GM23248 (cell line): ENCODE results near the gene PLS3. TPM values are rescaled to one million over a fixed set of nuclear protein-coding genes. Genes with fewer than 3 reads are reported as not detected.
A peak's percentile ranks its signal among the peaks of the same experiment; 100 is the strongest.

Source experiments
- DNase-seq: peaks from one replicate; pipeline ENCODE4 v3.0.0-alpha.2; 2015
- H2AFZ ChIP-seq: fragments of 200-600 bp; sonication (generic); 2 replicates; pipeline ENCODE4 v1.6.1; 2016; ENCODE audit warnings: antibody characterized with exemption
- H3F3A ChIP-seq: fragments of 200-600 bp; sonication (generic); 2 replicates; pipeline ENCODE4 v1.6.1; 2016; ENCODE audit warnings: mild to moderate bottlenecking, antibody characterized with exemption, mixed run types; ENCODE audit not compliant: insufficient read depth
- H3K27ac ChIP-seq: fragments of 200-600 bp; sonication (generic); 2 replicates; pipeline ENCODE4 v1.5.1; 2016; ENCODE audit warnings: mild to moderate bottlenecking
- H3K27me3 ChIP-seq: fragments of 200-600 bp; sonication (generic); replicated peaks from 2 replicates; pipeline ENCODE4 v1.6.1; 2016; ENCODE audit warnings: mild to moderate bottlenecking; ENCODE audit not compliant: insufficient read depth
- H3K36me3 ChIP-seq: fragments of 200-600 bp; sonication (generic); 2 replicates; pipeline ENCODE4 v1.6.1; 2016; ENCODE audit warnings: low read depth, mild to moderate bottlenecking
- H3K4me1 ChIP-seq: fragments of 200-600 bp; sonication (generic); 2 replicates; pipeline ENCODE4 v1.6.1; 2016; ENCODE audit warnings: mild to moderate bottlenecking; ENCODE audit not compliant: insufficient read depth
- H3K4me2 ChIP-seq: fragments of 200-600 bp; sonication (generic); one replicate; pipeline ENCODE4 v1.6.1; 2016; ENCODE audit warnings: mild to moderate bottlenecking; ENCODE audit not compliant: unreplicated experiment
- H3K4me3 ChIP-seq: fragments of 200-600 bp; sonication (generic); 2 replicates; pipeline ENCODE4 v1.5.1; 2016; ENCODE audit warnings: mild to moderate bottlenecking
- H3K79me2 ChIP-seq: fragments of 200-600 bp; sonication (generic); 2 replicates; pipeline ENCODE4 v1.6.1; 2016; ENCODE audit warnings: mild to moderate bottlenecking; ENCODE audit not compliant: insufficient read depth
- H3K9ac ChIP-seq: fragments of 200-600 bp; sonication (generic); 2 replicates; pipeline ENCODE4 v1.6.1; 2016; ENCODE audit warnings: mild to moderate bottlenecking
- H3K9me2 ChIP-seq: fragments of 200-600 bp; sonication (generic); 2 replicates; pipeline ENCODE4 v1.6.1; 2016; ENCODE audit warnings: mixed run types, mild to moderate bottlenecking, moderate library complexity; ENCODE audit not compliant: insufficient read depth
- H3K9me3 ChIP-seq: fragments of 200-600 bp; sonication (generic); one replicate; pipeline ENCODE4 v1.6.1; 2017; ENCODE audit warnings: low read depth
- H4K20me1 ChIP-seq: fragments of 200-600 bp; sonication (generic); 2 replicates; pipeline ENCODE4 v1.6.0; 2016; ENCODE audit not compliant: insufficient read depth
- EZH2 ChIP-seq: fragments of 200-600 bp; sonication (generic); IDR thresholded peaks from 2 replicates; pipeline ENCODE4 v1.6.1; 2018; ENCODE audit warnings: antibody characterized with exemption, mild to moderate bottlenecking; ENCODE audit not compliant: insufficient read depth, poor library complexity, severe bottlenecking
- EZH2phosphoT487 ChIP-seq: fragments of 200-600 bp; sonication (generic); IDR thresholded peaks from 2 replicates; pipeline ENCODE4 v1.6.1; 2018; ENCODE audit warnings: antibody characterized with exemption, moderate library complexity, mild to moderate bottlenecking, low read depth; ENCODE audit not compliant: insufficient read depth
- WGBS, 2 experiments: methylation state at CpG; one replicate each; pipeline ENCODE4 v1.1.6; 2015 to 2017; ENCODE audit warnings: low lambda C conversion rate in 2 of 2, low coverage in 1 of 2; ENCODE audit errors: missing lambda C conversion rate in 2 of 2; 5-methylcytosine and 5-hydroxymethylcytosine counted together
- in situ Hi-C: fragments of 300-500 bp; cut with MboI; formaldehyde crosslinking; loops from 2 replicates; pipeline ENCODE4 v1.15.0; 2020
- polyA plus RNA-seq: library from polyadenylated mRNA; unstranded; fragments of >200 nt; fragmentation: Nextera tagmentation; extraction: Ambion mirVana; gene quantifications from 2 replicates; pipeline ENCODE4 v1.2.1, GENCODE V29; 2016
- total RNA-seq: library from RNA; depleted of rRNA; stranded (reverse); fragments of >200 nt; shearing (Covaris generic); gene quantifications from 2 replicates; pipeline ENCODE4 v1.2.3, GENCODE V29; 2014

Gene PLS3
- total and polyA plus RNA-seq, 2 experiments from 2014 or later = 118 to 137 TPM

DNA sequence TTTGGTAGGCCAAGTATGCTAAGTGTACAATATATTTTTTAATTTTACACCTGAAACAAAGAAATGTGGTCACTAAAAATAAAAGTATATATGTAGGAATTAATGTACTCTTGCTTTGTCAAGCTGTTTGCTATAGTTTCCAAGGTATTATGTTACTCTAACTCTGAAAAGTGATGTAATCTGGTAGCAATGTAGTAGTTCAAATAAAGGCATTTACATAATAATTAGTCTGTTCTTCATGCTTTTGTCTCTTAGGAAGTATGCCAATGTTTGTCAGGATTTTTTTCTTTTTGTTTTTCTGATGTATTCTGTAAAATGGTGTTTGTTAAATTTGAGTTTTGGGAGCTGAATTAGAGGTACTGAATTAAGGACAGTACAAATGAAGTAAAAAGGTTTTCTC lies 89.5 kb downstream of the PLS3 start:
- H3K27ac ChIP-seq = peak overlapping the region; percentile 52
- DNase-seq = peak; percentile 21
- peak overlapping the region; percentile 31 for H3K4me2 ChIP-seq
- H4K20me1 ChIP-seq = no peaks in the 10 kb centered on the region
- H3K9me2 ChIP-seq = no peaks in the 10 kb centered on the region
- no peaks in the 10 kb centered on the region; the same call in 1 of the 2 replicates for H3K36me3 ChIP-seq
- TF ChIP-seq EZH2 (no peak), EZH2phosphoT487 (no peak)
- H3K4me3 ChIP-seq = no peak overlapping the region
- H3K27me3 ChIP-seq = no peaks in the 10 kb centered on the region
- H3K9me3 ChIP-seq = no peaks in the 10 kb centered on the region
- peaks cover 8% of the 10 kb centered on the region for H3F3A ChIP-seq
- no peaks in the 10 kb centered on the region for H3K79me2 ChIP-seq
- in situ Hi-C loops = no loop called here
- peak overlapping the region; percentile 38; the same call in 1 of the 2 replicates for H3K9ac ChIP-seq
- H3K4me1 ChIP-seq = peaks cover 14% of the 10 kb centered on the region
- H2AFZ ChIP-seq = no peak overlapping the region; the same call in 1 of the 2 replicates

DNA sequence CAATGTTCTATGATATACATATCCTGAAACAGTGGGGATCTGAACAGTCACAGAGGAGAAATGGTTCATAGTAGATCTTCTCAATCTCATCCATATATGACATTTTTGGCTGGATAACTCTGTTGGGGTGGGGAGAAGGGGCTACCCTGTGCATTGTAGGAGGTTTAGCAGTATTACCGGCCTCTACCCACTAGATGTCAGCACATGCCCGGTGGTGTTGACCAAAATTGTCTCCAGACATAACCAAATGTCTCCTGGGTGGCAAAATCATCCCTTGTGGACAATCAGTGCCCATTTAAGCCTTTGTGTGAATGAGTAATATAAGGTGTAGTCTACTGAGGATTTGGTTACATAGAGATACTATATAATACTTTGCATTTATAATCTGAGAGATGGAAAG lies 89.9 kb downstream of the PLS3 start:
- Histone ChIP-seq H3K9ac (peak overlapping the region; percentile 38; the same call in 1 of the 2 replicates), H3K27ac (peak overlapping the region; percentile 52), H3F3A (peaks cover 8% of the 10 kb centered on the region), H2AFZ (no peak overlapping the region; the same call in 1 of the 2 replicates), H3K4me2 (no peak overlapping the region), H3K36me3 (no peaks in the 10 kb centered on the region; the same call in 1 of the 2 replicates), H3K79me2 (no peaks in the 10 kb centered on the region), H3K9me2 (no peaks in the 10 kb centered on the region), H3K4me3 (no peak overlapping the region), H3K27me3 (no peaks in the 10 kb centered on the region), H3K9me3 (no peaks in the 10 kb centered on the region), H4K20me1 (no peaks in the 10 kb centered on the region), H3K4me1 (peaks cover 14% of the 10 kb centered on the region)
- TF ChIP-seq EZH2 = no peak
- TF ChIP-seq EZH2phosphoT487 = no peak
- 0 to 7% methylated on average over 2 of the region's 2 CpGs for WGBS, 2 experiments
- in situ Hi-C loops = no loop called here
- peak; percentile 60 for DNase-seq

DNA sequence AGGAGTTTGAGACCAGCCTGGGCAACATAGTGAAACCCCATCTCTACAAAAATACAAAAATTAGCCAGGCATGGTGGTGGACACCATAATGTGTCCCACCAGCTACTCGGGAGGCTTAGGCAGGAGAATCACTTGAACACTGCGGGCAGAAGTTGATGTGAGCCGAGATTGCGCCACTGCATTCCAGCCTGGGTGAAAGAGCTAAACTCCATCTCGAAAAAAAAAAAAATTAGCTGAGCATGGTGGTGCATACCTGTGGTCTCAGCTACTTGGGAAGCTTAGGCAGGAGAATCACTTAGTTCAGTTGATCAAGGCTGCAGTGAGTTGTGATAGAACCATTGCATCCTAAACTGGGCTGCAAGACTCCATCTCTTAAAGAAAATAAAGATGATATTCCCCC lies 91.2 kb downstream of the PLS3 start:
- in situ Hi-C loops = no loop called here
- no peak overlapping the region for H3K27ac ChIP-seq

DNA sequence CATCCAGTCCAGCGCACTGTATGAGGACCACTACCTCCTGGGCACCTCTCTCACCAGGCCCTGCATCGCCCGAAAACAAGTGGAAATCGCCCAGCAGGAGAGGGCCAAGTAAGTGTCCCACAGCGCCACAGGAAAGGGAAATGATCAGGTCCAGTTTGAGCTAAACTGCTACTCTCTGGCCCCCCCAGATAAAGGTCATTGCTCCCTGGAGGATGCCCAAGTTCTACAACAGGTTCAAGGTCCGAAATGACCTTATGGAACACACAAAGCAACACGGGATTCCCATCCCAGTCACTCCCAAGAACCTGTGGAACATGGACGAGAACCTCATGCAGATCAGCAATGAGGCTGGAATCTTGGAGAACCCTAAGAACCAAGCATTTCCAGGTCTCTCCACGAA lies 104.1 kb downstream of the PLS3 start:
- in situ Hi-C loops = no loop called here
- Histone ChIP-seq H3F3A (no peaks in the 10 kb centered on the region), H3K9ac (no peak overlapping the region), H3K4me3 (no peak overlapping the region), H3K36me3 (no peaks in the 10 kb centered on the region), H3K9me2 (no peaks in the 10 kb centered on the region), H3K4me2 (no peak overlapping the region), H3K27ac (no peak overlapping the region), H3K79me2 (no peaks in the 10 kb centered on the region), H3K27me3 (no peaks in the 10 kb centered on the region), H4K20me1 (no peaks in the 10 kb centered on the region), H2AFZ (no peak overlapping the region), H3K4me1 (no peaks in the 10 kb centered on the region), H3K9me3 (no peaks in the 10 kb centered on the region)
- 92 to 97% methylated on average over 6 to 9 of the region's 9 CpGs for WGBS, 2 experiments
- TF ChIP-seq EZH2 (no peak), EZH2phosphoT487 (no peak)
- DNase-seq = no peak

More for the DNA sequence above, 91.2 kb downstream of the PLS3 start:
- H2AFZ ChIP-seq = no peak overlapping the region
- H3K4me2 ChIP-seq = no peak overlapping the region
- WGBS, 2 experiments = 82 to 86% methylated on average over 5 of the region's 5 CpGs
- no peak for DNase-seq
- no peaks in the 10 kb centered on the region for H3K27me3 ChIP-seq
- no peaks in the 10 kb centered on the region for H3K79me2 ChIP-seq
- H3K9me2 ChIP-seq = no peaks in the 10 kb centered on the region
- peaks cover 14% of the 10 kb centered on the region for H3K4me1 ChIP-seq
- no peaks in the 10 kb centered on the region for H3K9me3 ChIP-seq
- no peak for TF ChIP-seq EZH2
- TF ChIP-seq EZH2phosphoT487 = no peak
- H4K20me1 ChIP-seq = no peaks in the 10 kb centered on the region
- H3K9ac ChIP-seq = no peak overlapping the region
- peaks cover 8% of the 10 kb centered on the region for H3F3A ChIP-seq
- no peak overlapping the region for H3K4me3 ChIP-seq
- H3K36me3 ChIP-seq = no peaks in the 10 kb centered on the region; the same call in 1 of the 2 replicates

DNA sequence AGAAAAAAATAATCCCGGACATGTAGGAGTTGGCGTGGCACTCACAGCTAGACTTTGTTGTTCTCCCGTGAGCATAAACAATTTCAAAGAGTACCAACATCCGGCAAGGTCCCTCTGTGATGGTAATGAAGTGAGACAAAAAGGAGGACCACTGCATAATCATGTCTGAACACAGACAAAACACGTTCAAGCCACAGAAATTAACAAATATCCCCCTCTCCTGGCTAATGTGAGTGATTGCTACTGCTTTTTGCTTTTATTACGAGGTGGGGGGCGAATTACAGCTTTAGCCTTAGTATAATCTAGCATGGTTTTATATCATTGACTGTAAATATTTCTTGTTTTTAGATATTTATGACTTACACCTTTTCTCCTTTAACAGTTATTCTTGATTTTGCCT lies 118.5 kb downstream of the PLS3 start:
- Histone ChIP-seq H3K4me2 (no peak overlapping the region), H3K27ac (no peak overlapping the region), H3K27me3 (no peaks in the 10 kb centered on the region), H3K9me2 (no peaks in the 10 kb centered on the region), H3K4me1 (no peaks in the 10 kb centered on the region), H3K4me3 (no peak overlapping the region), H2AFZ (peak overlapping the region; percentile 60; the same call in 1 of the 2 replicates), H3K36me3 (no peaks in the 10 kb centered on the region), H3K9me3 (no peaks in the 10 kb centered on the region), H3F3A (no peaks in the 10 kb centered on the region), H4K20me1 (no peaks in the 10 kb centered on the region), H3K9ac (no peak overlapping the region), H3K79me2 (no peaks in the 10 kb centered on the region)
- 13% methylated on average over 7 of the region's 7 CpGs for WGBS, 2 experiments
- in situ Hi-C loops = no loop called here
- DNase-seq = peak; percentile 44
- TF ChIP-seq EZH2phosphoT487 (no peak), EZH2 (no peak)
